HG02981 (cell line): ENCODE results near the gene ITM2A.

Experiments
- ATAC-seq: cut with Tn5 transposase; IDR thresholded peaks from one replicate; pipeline ENCODE4 v1.9.1; 2021; ENCODE audit warnings: mild to moderate bottlenecking, moderate library complexity; ENCODE audit not compliant: unreplicated experiment

Gene ITM2A

GRCh38 chrX:79325263-79325958 lies 41.7 kb downstream of the ITM2A start:
- ATAC-seq, result no peak
